GM18951 (cell line): ENCODE data around the gene SLC29A4.
"Not testable (repeated sequence)": the region's sequence is repeated elsewhere in the genome, so short reads cannot be mapped to it uniquely, and the experiment has no call there.

Experiments
- POLR2A ChIP-seq: IDR thresholded peaks from 4 replicates; pipeline ENCODE4 v1.6.1; 2011; ENCODE audit warnings: mild to moderate bottlenecking; ENCODE audit not compliant: insufficient read length, insufficient read depth; ENCODE audit errors: extremely low read depth
- in situ Hi-C: fragments of 300-500 bp; cut with MboI; formaldehyde crosslinking; loops from one replicate; pipeline ENCODE4 v1.12.0; 2022; ENCODE audit warnings: low sequenced_read_pairs, mixed read lengths, inconsistent platforms; ENCODE audit not compliant: unreplicated experiment

Gene SLC29A4

DNA sequence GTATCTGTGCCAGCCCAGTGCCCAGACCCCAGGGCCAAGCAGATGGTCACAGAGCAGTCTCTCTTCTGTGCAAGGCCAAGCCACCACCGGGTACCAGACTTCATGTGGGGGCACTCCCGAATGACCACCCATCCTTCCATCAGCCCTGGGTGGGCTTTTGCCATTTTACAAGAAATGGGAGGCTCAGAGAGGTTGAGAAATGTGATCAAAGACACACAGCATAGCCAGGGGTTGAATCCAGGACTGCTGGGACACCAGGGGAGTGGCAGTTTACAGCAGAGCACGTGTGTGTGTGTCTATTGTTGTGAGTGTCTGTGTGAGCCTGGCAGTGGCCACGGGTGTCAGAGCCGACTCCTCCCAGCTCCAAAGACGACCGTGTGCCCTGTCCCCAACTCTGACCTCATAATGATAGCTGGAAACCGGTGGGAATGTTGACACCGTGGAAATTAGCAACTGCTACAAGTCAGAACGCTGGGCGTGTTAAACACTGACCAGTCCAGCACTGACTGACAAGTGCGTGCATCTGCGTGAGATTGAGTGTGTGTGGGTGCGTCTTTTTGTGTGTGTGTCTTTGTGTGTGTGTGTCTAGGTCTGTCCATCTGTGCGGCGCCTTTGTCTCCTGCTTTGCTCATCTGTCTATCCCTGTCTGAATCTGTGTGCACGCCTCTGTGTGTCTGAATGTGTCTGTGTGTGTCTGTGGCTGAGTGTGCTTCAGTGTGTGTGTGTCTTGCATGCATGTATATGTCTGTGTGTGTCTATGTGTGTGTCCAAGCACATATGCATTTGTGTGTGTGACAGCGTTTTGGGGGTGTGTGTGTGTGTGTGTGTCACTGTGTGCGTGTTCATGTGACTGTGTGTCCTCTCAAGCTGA is 17.2 kb upstream of the SLC29A4 start:
- in situ Hi-C loops = no loop called here
- no peak for TF ChIP-seq POLR2A

DNA sequence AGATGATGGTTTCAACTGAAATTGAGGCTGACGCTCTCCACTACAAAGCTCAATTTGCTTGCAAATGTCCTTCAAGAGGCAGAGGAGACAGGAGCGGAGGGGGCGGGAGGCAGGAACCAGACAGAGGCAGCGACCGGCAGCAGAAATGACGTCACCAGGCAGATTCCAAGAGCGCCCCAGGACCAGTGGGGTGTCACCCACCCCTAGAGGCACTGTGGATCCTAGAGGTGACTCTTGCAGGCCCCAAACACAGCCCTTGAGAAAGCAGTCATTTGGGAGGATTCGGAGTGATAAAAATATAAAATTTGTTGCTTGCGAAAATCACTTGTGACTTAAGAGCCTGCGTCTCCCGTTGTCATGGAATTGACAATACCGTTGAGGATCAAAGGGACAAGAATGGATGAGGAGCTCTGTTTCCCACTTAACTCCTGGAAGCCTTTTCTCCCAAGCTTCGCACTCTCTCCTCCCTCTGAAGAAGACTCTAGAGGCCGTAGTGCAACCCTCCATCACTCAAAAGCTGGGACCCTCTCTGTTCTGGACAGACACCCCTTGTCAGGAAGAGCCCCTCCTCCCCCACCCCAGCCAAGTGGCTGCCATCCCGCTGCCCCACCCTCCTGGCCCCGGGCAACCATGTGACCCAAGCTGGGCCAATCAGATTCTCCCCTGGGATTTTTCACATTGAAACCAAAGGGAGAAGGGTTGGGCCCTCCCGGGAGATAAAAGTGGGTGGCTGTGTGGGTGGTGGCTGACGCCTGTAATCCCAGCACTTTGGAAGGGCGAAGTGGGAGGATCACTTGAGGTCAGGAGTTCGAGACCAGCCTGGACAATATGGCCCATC is 16.3 kb upstream of the SLC29A4 start:
- no peak for TF ChIP-seq POLR2A
- in situ Hi-C loops = no loop called here

DNA sequence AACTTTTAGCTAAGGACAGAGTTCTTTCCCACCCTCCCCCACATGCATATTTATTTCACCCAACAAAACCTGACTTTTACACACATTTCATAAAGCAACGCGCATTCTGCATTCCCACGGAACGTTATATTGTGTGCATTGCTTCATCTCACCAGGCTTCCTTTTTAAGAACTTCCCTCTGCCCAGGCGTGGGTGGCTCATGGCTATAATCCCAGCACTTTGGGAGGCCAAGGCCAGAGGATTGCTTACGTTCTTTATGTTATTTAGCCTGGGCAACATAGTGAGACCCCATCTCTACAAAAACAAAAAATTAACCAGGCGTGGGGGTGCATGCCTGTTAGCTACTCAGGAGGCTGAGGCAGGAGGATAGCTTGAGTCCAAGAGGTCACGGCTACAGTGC is 14.9 kb upstream of the SLC29A4 start:
- in situ Hi-C loops = not testable (repeated sequence)

DNA sequence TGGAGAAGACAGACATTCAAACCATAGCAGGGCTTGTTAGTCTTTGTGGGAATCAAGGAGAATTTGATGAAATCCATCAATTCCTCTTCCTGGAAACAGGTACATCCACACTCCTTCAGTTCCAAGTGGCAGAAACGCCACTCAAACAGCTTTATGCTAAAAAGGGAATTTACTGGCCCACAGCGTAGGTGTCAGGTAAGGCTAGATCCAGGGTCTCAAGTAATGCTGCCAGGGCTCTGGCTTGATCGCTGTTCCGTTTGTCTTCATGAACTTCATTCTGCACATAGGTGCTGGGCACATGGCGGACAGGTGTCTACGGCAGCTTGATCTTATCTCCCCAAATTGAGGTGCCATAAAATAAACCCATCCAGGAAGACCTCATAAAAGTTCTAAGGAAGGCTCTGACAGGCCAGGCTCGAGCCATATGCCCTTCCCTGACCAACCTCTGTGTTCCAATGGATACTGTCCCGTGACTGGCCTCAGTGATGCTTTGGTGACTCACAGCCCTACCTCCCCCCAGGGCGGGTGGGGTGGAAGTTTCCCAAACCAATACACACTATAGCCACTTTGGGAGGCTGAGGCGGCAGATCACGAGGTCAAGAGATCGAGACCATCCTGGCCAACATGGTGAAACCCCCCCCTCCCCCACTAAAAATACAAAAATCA is 12.6 kb upstream of the SLC29A4 start:
- in situ Hi-C loops = not testable (repeated sequence)

DNA sequence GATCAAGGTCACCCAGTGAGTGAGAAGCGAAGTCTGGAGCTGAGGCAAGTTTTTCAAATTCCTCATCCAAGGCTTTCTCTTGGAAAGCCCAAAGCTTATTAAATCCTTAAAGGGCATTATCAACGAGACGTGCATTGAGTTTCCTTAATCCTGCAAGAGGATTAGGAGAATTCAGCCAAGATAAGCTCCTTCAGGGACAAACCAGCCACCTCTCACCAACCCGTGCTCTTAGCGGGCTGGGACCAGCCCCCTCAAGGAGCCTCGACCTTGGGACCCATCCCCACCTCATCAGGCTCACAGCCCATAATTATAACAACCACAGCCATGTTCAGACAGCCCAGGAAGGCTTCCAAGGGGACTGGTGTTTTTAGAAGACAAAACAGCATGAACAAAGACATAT is 12.0 kb upstream of the SLC29A4 start:
- TF ChIP-seq POLR2A = no peak
- in situ Hi-C loops = no loop called here

DNA sequence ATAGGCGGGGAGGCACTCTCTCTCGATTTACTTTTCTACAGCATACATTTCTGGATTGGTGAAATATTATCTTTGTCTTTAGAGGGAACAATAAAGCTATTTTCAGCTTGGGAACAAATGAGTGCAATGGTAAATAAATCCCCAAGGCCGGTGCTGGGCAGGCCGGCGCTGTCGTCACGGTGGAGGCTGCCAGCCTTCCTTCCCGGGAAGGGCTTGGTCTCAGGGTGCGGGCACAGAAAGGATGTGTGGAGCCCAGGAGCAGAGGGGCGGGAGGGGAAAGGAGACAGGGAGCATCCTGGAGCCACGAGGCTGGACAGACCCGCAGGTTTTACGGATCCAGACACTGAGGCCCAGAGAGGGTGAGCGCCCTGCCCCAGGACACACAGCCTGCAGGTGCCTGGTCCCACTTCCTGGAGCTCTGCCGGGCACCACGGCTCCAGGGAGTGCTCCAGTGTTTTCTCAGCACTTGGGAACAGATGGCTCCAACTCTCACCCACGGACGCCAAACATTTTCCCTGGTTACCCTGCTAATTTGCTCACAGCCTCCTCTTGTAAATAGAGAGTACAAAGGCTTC is 8.8 kb upstream of the SLC29A4 start:
- in situ Hi-C loops = not testable (repeated sequence)

DNA sequence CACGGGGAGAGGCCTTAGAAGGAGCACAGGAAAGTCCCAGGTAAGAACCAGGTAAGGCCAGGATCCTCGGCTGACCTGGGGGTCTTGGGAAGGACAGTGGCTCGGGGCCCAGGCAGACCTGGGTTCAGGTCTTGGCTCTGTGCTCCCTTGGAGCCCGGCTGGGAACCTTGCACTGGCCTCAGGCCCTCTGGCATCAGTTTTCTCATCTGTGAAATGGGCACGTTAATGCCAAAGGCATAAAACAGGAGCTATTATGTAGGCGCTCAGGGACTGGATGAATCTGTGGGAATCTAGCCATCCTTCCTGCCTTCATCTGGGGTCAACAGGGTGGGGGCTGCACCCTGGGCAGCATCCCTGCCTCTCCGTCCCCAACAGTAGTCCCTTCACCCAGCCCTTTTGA is 8.3 kb upstream of the SLC29A4 start:
- in situ Hi-C loops = no loop called here
- no peak for TF ChIP-seq POLR2A

DNA sequence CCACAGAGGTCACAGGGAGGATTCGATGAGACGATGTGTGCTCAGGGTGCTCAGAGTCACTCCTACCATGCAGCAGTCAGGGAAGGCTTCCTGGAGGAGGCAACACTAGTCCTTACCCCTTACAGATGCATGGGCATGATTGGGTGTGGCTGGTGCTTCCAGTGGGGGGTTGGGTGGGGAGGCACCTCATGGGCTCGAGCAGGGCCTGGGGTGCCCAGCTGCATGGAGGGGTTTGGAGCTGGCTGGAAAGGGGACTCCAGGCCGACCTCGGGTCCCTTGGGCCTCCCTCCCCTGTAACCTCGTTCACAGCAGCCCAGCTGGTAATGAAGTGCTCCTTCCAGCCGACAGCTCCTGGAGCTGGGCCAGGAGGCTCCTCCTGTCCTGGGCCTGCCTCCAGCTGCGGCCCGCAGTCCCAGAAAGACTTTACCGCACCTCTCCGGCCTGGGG is 7.7 kb upstream of the SLC29A4 start:
- in situ Hi-C loops = not testable (repeated sequence)

DNA sequence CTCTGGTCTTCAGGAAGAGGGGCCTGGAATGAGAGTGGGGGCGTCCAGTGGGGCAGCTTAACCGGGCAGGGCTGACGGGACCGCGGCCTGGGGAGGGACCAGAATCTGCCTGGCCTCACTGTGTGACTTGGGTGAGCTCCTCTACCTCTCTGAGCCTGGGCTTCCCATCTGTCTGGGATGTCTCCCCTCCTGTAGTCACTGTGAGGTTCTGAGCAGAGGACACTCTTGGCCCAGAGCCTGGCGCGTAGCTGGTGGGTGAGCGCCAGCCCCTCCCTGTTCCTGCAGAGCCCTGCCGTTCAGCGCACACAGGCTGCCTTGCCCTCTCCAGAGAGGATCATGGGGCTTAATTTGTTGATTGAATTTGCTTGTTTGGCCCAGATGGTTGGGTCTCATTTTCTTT is 7.2 kb upstream of the SLC29A4 start:
- in situ Hi-C loops = not testable (repeated sequence)

DNA sequence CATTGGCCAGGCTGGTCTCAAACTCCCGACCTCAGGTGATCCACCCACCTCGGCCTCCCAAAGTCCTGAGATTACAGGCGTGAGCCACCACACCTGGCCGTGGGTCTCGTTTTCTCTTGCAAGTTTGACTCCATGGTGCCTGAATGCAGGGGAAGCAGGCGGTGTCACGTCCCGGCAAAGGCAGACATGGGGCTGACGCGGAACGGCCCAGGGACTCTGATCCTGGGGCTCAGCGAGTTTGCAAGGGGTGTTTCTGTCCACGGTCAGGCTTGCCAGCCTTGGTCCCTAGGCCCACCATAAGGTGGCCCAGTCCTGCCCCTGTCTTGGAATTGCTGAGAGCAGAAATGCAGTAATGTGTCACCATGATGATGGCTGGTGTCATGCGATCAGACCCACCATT is 6.6 kb upstream of the SLC29A4 start:
- in situ Hi-C loops = not testable (repeated sequence)

DNA sequence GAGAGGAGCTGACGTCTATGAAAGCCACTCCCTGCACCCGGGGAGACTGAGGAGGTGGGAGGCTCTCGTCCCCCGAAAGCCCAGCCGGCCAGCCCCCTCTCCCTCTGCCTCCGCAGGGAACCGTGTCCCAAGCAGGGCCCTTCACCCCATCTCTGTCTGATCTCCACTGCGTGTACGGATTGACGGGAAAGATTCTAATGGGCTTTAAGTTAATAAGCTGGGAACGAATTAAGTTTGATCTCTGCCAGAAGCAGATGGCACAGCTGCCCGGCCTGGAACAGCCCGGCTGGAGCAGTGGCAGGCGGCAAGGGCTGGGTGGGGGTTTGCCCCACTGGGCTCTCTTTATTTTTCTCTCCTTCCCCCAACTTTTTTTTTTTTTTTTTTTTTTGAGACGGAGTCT is 6.1 kb upstream of the SLC29A4 start:
- in situ Hi-C loops = no loop called here
- TF ChIP-seq POLR2A = no peak

DNA sequence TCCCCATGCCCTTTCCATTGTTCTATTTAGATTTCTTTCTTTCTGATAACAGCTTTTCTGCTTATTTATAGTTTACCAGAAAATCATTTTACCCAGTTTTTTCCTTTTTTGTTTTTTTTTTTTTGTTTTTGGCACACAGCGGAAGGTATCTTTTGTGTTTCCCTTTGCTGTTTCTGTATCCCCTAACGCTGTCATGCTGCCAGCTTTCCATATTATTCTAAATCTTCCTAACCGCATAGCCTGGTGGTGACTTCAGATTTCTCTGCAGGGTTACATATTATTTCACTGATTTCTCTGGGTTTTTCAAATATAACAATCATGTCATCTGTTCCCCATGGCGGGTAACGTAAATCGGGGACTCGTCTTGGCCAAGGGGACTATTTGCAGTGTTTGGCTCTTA is 4.0 kb upstream of the SLC29A4 start:
- no peak for TF ChIP-seq POLR2A
- in situ Hi-C loops = no loop called here

DNA sequence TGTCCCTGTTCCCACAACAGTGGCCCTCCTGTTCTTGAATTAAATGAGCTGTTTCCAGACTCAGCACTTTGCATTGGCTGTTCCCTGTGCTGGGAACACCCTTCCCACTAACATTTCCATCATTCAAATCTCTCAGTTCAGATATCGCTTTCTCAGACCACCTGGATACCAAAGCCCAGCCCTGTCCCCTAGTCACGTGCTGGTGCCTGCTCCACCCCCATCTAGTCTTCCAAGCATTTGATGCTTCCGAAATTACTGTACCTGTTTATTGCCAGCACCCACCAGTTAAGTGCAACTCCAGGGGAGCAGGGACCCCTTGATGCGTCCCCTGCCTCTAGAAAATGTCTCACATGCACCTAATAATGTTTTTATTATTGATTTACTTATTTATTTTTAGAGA is 3.0 kb upstream of the SLC29A4 start:
- in situ Hi-C loops = no loop called here
- no peak for TF ChIP-seq POLR2A

DNA sequence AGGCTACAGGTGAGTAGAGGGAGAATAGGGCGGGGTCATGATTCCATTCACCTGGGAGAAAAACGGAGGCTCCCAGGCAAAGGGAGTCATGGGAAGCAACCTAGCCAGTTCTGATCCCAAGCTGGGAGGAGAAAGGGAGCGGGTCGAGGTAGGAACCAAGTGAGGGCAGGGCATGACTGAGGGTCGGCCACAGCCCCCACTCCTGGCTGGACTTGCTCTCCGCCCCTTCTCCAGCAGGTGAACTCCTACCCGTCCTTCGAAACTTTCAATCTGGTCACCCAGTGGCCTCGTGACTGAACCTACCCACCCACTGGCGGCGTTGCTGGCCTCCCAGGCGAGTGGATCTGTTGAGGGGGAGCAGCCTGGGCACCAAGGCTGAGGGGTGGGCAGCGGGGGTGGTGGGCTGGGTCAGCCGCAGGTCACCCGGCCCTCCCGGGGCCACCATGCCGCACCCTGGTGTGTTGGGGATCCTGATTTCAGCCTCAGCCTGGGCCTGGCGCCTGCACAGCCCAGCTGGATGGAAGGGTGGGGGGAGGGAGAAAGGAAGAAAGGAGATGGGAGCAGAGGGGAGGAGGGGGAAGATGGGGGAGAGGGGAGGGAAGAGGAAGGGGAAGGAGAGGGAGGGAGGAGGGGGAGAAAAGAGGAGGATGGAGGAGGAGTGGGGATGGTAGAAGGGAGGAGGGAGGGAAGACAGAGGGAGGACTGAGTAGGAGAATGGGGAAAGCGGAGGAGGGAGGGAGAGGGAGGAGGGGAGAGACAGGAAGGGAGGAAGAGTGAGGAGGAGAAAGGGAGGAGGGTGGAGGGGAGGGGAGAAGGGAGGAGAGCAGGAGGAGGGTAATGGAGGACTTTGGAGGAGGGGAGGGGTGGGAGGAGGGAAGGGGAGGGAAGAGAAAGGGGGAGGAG is 894 bp upstream of the SLC29A4 start:
- in situ Hi-C loops = not testable (repeated sequence)
